ENCODE data around the gene TNS4. TPM values are rescaled to one million over a fixed set of nuclear protein-coding genes. Genes with fewer than 3 reads are reported as not detected.

TNS4 gene
- total and polyA plus RNA-seq, 2 donors (not counting 1 experiment from before 2014, with no cell fraction given), result not detected

GRCh38 chr17:40443196-40443987 is 58.0 kb downstream of the TNS4 start, which contains the start of gene IGFBP4:
TSS of gene IGFBP4 (plus strand) at chr17:40443450. CDS start at chr17:40443736, 286 bp downstream.
- Histone ChIP-seq H3K79me2 (ENCODE audit: control insufficient read depth, insufficient read depth, low read length) (peaks cover 31% of the 10 kb centered on the region), H3K9ac (ENCODE audit: low read length) (peak within 1 kb of the TSS; percentile 72), H3K27ac (ENCODE audit: low read length in 2 of 2) (peak within 1 kb of the TSS in 1 of 2 donors; percentile 62), H3K27me3 (replicated peaks in 1 of 4; ENCODE audit: control extremely low read depth in 1 of 4, control insufficient read depth in 3 of 4, insufficient read depth in 4 of 4, low read length in 3 of 4) (peaks cover 0 to 6% (median 0%) of the 10 kb centered on the region in 4 experiments), H2AFZ (ENCODE audit: insufficient read depth, low read depth, low read length, poor library complexity, severe bottlenecking) (peak within 1 kb of the TSS; percentile 91), H3K9me3 (ENCODE audit: control extremely low read depth in 1 of 3, control insufficient read depth in 2 of 3, insufficient read depth in 1 of 3, low read length in 2 of 3) (no peaks in the 10 kb centered on the region), H3K4me1 (ENCODE audit: control insufficient read depth in 2 of 2, insufficient read depth in 2 of 2, low read length in 2 of 2) (peaks cover 29 to 43% of the 10 kb centered on the region in 2 donors), H3K4me3 (ENCODE audit: control extremely low read depth in 1 of 5, extremely low read depth in 1 of 5, insufficient read depth in 1 of 5, low read depth in 2 of 5, low read length in 4 of 5) (peak within 1 kb of the TSS; percentile 28 to 66 (median 48)), H3K4me2 (replicated peaks; ENCODE audit: low read depth, low read length, poor library complexity, severe bottlenecking) (peak within 1 kb of the TSS; percentile 95), H3K36me3 (replicated peaks in 1 of 2; ENCODE audit: control extremely low read depth in 1 of 2, control insufficient read depth in 1 of 2, extremely low read depth in 1 of 2, insufficient read depth in 2 of 2, low read length in 1 of 2) (no peaks in the 10 kb centered on the region), H4K20me1 (ENCODE audit: control insufficient read depth, insufficient read depth, low read length, poor library complexity, severe bottlenecking) (no peaks in the 10 kb centered on the region)
- ATAC-seq (ENCODE audit: low read depth) (peak; percentile 80), DNase-seq (peak; percentile 83)
- H3K27ac Mint-ChIP-seq, result peak within 1 kb of the TSS; percentile 84
- WGBS (ENCODE audit: insufficient coverage), result 1% methylated on average over 98 of the region's 98 CpGs
- peaks cover 43% of the 10 kb centered on the region for H3K4me1 Mint-ChIP-seq
- H3K27me3 Mint-ChIP-seq, result no peaks in the 10 kb centered on the region
- peak within 1 kb of the TSS; percentile 88 for H3K4me3 Mint-ChIP-seq
- no peak for TF ChIP-seq EZH2 (IDR thresholded peaks at IDR 0.05; ENCODE audit: borderline replicate concordance, insufficient read depth, low read depth, low read length, poor library complexity, severe bottlenecking)
- peak; percentile 47 for TF ChIP-seq CTCF (IDR thresholded peaks at IDR 0.05)
- intact Hi-C loops (cut with micrococcal nuclease), result loop anchor here (1.0 to 5.0 kb wide), 4 partner anchors 26 to 349 kb away; partner anchors contain the start of gene TOP2A
- ChIA-PET CTCF (interaction anchor here (0.7 to 9.3 kb wide), 19 partner anchors 9 to 338 kb away, joined by 3 to 172 read pairs (median 4); partner anchors contain the start of genes CCR7 and TOP2A), POLR2A (interaction anchor here (0.6 to 2.6 kb wide), 7 partner anchors 89 to 204 kb away, joined by 3 to 18 read pairs (median 4); partner anchors contain the start of gene SMARCE1)
- no peaks in the 10 kb centered on the region for H3K9me3 Mint-ChIP-seq (ENCODE audit: insufficient read depth)

All from B cell (primary cell).